Activated naive CD4-positive, alpha-beta T cell treated with anti-CD3 and anti-CD28 coated beads for 36 hours (primary cell): Measurements from ENCODE around the gene MITF. TPM values are rescaled to one million over a fixed set of nuclear protein-coding genes. Genes with fewer than 3 reads are reported as not detected.

Experiments used
- CTCF ChIA-PET: fragments of 350-600 bp; sonication (Branson Sonifier 250); formaldehyde crosslinking; loops from one replicate; lab custom pipeline; 2021; ENCODE audit warnings: antibody characterized with exemption; lab: Charles Lee
- DNase-seq: peaks from one replicate; pipeline ENCODE4 v3.0.0-alpha.2; 2020
- H3K27ac Mint-ChIP-seq: one replicate; pipeline ENCODE4 v1.8.0; 2021; ENCODE audit warnings: mild to moderate bottlenecking, mixed read lengths
- H3K27me3 Mint-ChIP-seq: one replicate; pipeline ENCODE4 v1.8.0; 2021; ENCODE audit warnings: low read depth, mixed read lengths
- H3K36me3 Mint-ChIP-seq: one replicate; pipeline ENCODE4 v1.8.0; 2021; ENCODE audit warnings: low read depth, mixed read lengths
- H3K4me1 Mint-ChIP-seq: one replicate; pipeline ENCODE4 v1.8.0; 2021; ENCODE audit warnings: low read depth, mixed read lengths
- H3K4me3 Mint-ChIP-seq: one replicate; pipeline ENCODE4 v1.8.0; 2021; ENCODE audit warnings: mild to moderate bottlenecking, moderate library complexity, mixed read lengths
- H3K9me3 Mint-ChIP-seq: one replicate; pipeline ENCODE4 v1.8.0; 2021; ENCODE audit warnings: mixed read lengths
- intact Hi-C: fragments of 100-400 bp; cut with micrococcal nuclease; formaldehyde crosslinking; loops from one replicate; pipeline ENCODE4 v1.15.1; 2023
- total RNA-seq, 2 experiments: library from RNA; stranded (reverse); gene quantifications; one replicate each; pipeline ENCODE4 v1.2.3, GENCODE V29; 2021

Gene MITF
- total RNA-seq, 2 experiments from 2014 or later, result not detected

DNA sequence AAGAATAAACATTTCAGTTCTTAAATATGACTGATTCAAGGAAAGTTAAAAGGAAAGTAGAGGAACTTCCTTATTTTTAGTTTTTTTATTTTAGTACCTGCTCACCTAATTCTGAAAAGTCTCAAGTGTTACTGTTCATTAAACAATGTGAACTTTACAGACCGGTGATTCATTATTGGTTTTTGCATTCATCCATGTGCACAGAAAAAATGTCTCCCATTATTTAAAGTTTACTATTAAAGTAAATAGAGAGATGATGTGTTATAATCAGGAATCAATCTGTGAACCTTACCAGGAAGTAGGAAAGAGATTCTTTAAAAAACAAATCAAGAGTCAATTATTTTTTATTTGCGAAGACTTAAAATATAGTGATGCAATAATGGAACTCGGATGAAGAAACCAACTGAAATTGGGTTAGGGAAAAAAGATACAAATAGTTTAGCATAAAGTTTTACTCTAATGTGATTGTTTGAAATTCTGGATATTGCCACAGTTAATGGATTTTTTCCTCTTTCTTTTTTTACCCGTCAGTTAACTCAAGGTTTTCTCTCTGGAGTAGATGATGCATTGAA, 140.9 kb downstream of the MITF start:
- Mint-ChIP-seq H3K27ac (no peak overlapping the region), H3K36me3 (no peaks in the 10 kb centered on the region), H3K4me3 (no peak overlapping the region), H3K4me1 (no peaks in the 10 kb centered on the region), H3K9me3 (no peaks in the 10 kb centered on the region), H3K27me3 (peaks cover 2% of the 10 kb centered on the region)
- intact Hi-C loops, result no loop called here
- CTCF ChIA-PET, result no interaction called here
- DNase-seq, result no peak

DNA sequence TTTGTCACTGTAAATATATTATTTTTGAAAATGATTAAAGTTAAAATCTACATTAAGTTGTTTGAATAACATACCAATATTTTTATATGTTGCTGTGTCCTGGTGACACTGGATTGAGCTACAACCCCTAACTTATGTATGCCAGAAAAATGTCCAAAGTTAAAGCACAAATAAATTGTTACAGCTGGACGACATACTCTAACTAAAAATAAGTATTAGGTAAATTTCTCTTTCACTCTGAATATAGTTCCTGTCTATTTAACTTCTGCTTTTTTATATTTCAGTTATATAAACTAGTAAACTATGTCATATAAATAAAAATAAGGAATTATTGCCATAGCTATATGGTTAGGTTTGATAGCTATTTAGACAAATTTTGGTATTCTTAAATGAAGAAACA, 141.8 kb downstream of the MITF start:
- intact Hi-C loops, result no loop called here
- Mint-ChIP-seq H3K4me3 (no peak overlapping the region), H3K9me3 (no peaks in the 10 kb centered on the region), H3K36me3 (no peaks in the 10 kb centered on the region), H3K4me1 (no peaks in the 10 kb centered on the region), H3K27ac (no peak overlapping the region), H3K27me3 (peaks cover 4% of the 10 kb centered on the region)
- DNase-seq, result no peak
- CTCF ChIA-PET, result no interaction called here

DNA sequence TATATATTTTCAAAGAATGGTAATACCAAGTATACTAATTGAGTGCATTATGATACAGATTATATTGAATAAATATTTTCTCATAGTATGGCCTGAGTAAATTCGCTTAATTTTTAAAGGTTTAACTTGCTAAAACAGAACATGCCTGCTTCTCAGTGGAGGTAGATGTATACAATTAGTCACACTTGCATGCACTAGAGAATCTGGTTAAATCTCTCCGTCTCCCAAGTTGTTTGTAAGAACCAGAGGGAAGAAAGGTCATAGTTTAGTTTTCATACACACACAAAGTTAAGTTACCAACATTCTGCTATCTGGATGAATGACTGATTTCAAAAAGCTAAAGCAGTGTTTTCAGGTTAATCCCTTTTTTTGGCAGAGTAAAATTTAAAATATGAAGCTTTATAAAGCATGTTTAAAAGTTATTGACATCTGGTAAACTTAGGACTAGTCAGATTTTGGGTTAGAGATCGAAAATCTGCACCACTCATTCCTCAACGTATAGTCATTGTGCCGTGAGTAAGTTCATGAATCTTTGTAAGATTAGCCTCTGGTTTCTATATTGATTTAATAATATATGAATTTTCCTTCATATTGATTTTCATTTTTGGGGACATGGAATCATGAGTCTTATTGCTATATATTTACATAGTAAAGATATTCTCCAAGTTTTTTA, 142.6 kb downstream of the MITF start:
- H3K36me3 Mint-ChIP-seq, result no peaks in the 10 kb centered on the region
- intact Hi-C loops, result no loop called here

DNA sequence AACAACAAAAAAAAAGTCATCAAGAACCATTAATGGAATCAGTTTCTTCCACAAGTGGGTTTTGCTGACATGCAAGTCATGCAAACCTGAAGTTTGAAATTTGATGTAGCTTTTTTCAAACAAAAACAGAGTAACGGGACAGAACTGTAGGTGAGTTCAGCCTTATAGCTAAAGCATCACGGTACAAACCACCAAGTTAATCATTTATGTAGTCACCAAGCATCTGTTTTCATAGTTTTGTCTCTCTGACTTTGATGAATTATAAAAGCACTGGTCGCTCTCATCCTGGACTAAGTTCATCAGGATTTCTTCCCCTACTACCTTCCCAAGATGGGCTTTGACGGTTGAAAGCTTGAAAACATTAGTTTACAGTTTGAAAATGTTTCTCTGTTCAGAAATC, 143.3 kb downstream of the MITF start:
- H3K4me1 Mint-ChIP-seq, result no peaks in the 10 kb centered on the region
- no peaks in the 10 kb centered on the region for H3K36me3 Mint-ChIP-seq
- intact Hi-C loops, result no loop called here
- DNase-seq, result no peak
- H3K9me3 Mint-ChIP-seq, result no peaks in the 10 kb centered on the region
- CTCF ChIA-PET, result no interaction called here
- no peak overlapping the region for H3K27ac Mint-ChIP-seq
- no peak overlapping the region for H3K4me3 Mint-ChIP-seq
- peaks cover 4% of the 10 kb centered on the region for H3K27me3 Mint-ChIP-seq

More for the DNA sequence above, 142.6 kb downstream of the MITF start:
- H3K9me3 Mint-ChIP-seq, result no peaks in the 10 kb centered on the region
- H3K4me3 Mint-ChIP-seq, result no peak overlapping the region
- H3K27ac Mint-ChIP-seq, result no peak overlapping the region
- CTCF ChIA-PET, result no interaction called here
- H3K4me1 Mint-ChIP-seq, result no peaks in the 10 kb centered on the region
- no peak for DNase-seq
- peaks cover 4% of the 10 kb centered on the region for H3K27me3 Mint-ChIP-seq

DNA sequence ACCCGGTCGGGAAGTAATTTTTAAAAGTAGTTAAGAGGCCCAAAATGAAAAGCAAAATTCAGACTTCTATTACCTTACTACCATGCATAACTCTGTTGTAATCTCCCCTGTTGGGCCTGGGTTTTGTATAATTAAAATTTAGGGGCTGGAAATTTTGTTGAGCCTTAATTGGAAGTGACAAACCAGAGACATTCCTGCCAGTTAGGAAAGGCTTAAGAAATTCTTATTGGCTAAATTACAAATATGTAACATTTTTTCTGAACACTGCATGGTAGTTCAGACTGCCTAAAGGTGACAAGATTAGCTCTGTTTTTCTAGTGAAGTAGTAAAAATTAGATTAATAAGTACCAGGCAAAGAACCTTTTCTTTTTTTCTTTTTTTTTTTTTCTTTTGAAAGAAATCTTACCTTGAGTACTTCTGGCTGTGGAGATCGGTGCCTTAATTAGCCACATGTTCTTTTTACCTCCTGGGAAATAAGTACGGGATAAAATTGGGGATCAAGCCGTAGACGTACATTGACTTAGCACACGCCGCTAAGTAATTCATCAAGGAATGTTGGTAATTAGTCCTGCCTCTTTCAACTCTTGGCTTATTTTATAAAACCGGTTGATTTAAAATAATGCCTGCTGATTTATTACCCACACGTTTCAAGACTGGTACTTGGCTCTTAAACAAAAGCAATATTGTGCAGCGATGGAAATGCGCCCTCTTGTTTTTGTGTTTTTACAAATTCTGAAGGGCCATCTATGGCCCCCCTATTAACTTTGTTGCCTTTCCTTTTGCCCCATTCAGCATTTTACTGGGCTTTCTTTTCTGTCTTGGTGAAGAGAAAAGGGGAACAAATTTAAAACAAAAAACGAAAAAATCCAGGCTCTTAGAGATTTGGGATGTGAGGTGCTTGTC, 149.0 kb downstream of the MITF start:
- H3K27ac Mint-ChIP-seq, result no peak overlapping the region
- CTCF ChIA-PET, result no interaction called here
- H3K4me1 Mint-ChIP-seq, result peaks cover 5% of the 10 kb centered on the region
- H3K9me3 Mint-ChIP-seq, result no peaks in the 10 kb centered on the region
- H3K36me3 Mint-ChIP-seq, result no peaks in the 10 kb centered on the region
- DNase-seq, result no peak
- H3K4me3 Mint-ChIP-seq, result no peak overlapping the region
- intact Hi-C loops, result no loop called here
- H3K27me3 Mint-ChIP-seq, result peaks cover 2% of the 10 kb centered on the region

DNA sequence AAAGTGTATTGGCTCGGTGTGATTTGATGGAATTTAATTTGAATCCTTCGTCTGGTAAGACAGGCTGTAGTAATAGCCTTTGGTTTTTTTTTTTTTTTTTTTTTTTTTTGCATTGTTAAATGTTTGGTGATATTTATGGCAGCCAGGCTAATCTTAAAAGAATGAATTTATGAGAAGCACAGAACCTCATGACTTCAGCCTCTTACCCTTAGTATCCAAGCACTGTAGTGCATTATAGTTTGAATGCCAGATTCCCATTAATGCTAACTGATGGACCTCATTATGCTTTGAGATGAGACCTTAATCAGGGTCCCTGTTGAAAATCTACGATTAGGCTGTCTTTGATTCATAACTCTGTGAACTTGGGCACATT, 149.7 kb downstream of the MITF start:
- CTCF ChIA-PET, result no interaction called here
- H3K27ac Mint-ChIP-seq, result no peak overlapping the region
- no peaks in the 10 kb centered on the region for H3K9me3 Mint-ChIP-seq
- no peak overlapping the region for H3K4me3 Mint-ChIP-seq
- no peak for DNase-seq
- intact Hi-C loops, result no loop called here
- H3K36me3 Mint-ChIP-seq, result no peaks in the 10 kb centered on the region
- peaks cover 5% of the 10 kb centered on the region for H3K4me1 Mint-ChIP-seq
- H3K27me3 Mint-ChIP-seq, result peaks cover 2% of the 10 kb centered on the region

DNA sequence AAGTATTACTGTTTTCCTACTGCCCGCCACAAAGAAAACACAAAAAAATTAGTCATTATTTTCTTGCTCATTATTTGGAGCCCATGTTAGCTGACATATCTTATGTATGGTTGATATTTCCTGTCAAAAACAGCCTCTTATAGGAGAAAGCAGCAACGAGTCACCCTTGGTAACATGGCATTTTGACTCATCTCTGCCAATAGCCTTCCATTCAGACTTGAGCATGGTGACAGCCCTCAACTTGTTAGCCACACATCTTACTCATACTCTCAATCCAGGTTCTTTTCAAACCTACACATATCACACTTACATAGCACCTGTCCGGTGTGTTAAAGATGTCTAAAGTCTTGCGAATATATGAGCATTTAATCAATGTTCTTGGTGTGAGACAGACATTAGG, 150.8 kb downstream of the MITF start:
- H3K27me3 Mint-ChIP-seq, result peaks cover 4% of the 10 kb centered on the region
- peaks cover 5% of the 10 kb centered on the region for H3K4me1 Mint-ChIP-seq
- peak; percentile 26 for DNase-seq
- no peaks in the 10 kb centered on the region for H3K36me3 Mint-ChIP-seq
- H3K9me3 Mint-ChIP-seq, result no peaks in the 10 kb centered on the region
- intact Hi-C loops, result no loop called here
- H3K27ac Mint-ChIP-seq, result no peak overlapping the region
- CTCF ChIA-PET, result no interaction called here
- no peak overlapping the region for H3K4me3 Mint-ChIP-seq

DNA sequence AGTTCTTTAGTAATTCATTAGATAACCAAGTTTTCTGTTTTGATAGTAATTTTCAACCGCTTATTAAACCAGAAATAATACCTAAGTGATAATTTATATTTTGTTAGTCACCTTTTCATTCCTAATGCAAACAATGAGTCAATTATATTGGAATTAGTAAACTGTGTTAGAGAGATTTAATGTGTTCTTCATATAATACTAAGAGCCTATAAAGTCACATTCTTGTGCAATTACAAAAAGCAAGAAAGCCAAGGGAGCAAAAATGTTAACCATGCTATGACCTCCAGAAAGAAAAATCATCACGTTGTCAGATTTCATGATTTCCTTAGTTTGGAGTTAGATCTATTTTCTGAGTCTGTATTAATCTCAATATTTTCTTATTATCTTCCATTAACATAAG, 151.4 kb downstream of the MITF start:
- Mint-ChIP-seq H3K27me3 (peaks cover 4% of the 10 kb centered on the region), H3K4me3 (no peak overlapping the region), H3K36me3 (no peaks in the 10 kb centered on the region), H3K9me3 (no peaks in the 10 kb centered on the region), H3K4me1 (peaks cover 5% of the 10 kb centered on the region), H3K27ac (no peak overlapping the region)
- DNase-seq, result no peak
- intact Hi-C loops, result no loop called here
- CTCF ChIA-PET, result no interaction called here

DNA sequence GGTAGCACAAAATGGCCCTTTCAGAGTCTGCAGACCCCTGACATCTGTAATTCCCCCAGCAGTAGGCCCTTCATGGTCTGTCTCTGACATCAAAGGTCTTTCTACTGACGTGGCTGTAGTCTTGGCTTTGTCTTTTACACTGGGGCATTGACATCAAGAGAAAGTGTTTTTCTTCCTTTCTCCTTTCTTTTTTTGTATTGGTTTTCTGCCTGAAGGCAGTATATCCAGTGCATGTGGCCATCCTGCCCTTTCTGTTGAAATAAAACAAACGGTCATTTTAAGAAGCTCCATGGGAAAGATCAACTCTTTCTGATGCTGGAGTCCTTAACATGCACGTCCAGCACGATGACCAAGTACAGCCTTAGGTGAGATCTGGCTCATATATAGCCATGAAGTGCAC, 153.4 kb downstream of the MITF start:
- Mint-ChIP-seq H3K4me1 (peaks cover 5% of the 10 kb centered on the region), H3K27me3 (peaks cover 2% of the 10 kb centered on the region), H3K27ac (no peak overlapping the region), H3K4me3 (no peak overlapping the region), H3K36me3 (no peaks in the 10 kb centered on the region), H3K9me3 (no peaks in the 10 kb centered on the region)
- intact Hi-C loops, result no loop called here
- CTCF ChIA-PET, result no interaction called here
- no peak for DNase-seq

DNA sequence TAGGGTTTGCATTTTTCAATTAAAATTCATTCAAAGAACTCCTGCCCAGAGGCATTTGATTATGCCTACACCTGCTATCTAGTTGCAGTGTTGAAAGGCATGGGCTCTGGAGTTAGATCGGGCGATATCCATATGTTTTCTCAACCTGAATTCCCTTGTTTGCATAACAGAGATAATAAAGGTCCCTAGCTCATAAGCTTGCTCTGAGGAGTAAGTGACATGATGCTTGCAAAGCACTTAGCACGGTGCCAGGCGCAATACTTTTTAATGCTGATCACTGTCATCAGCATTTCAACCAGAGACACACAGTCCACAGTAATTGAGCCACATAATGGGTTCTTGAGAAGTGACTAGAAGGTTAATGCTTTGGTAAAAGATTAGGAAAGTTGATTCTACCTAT, 154.0 kb downstream of the MITF start:
- intact Hi-C loops, result no loop called here
- no peaks in the 10 kb centered on the region for H3K36me3 Mint-ChIP-seq
- CTCF ChIA-PET, result no interaction called here
- peaks cover 2% of the 10 kb centered on the region for H3K27me3 Mint-ChIP-seq
- H3K27ac Mint-ChIP-seq, result no peak overlapping the region
- no peak for DNase-seq
- no peaks in the 10 kb centered on the region for H3K9me3 Mint-ChIP-seq
- H3K4me3 Mint-ChIP-seq, result no peak overlapping the region
- H3K4me1 Mint-ChIP-seq, result peaks cover 5% of the 10 kb centered on the region

DNA sequence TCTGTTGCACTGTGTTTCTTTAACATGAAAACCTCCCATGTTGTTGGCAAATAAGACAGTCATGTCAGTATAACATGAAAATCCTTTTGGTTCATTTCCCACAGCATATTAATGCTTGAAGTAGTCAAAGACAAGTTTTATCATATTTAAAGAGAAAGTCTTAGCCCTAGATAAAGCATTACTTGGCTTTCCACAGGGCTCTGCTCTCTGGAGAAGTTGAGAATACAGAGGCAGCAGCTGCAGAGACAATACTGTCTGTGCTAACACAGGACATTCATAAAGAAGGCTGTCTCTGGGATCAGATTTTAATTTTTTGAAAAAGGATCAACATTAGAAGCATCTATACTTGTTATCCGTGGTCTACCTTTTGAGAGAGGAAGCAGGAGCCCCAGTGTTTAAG, 156.8 kb downstream of the MITF start:
- CTCF ChIA-PET, result no interaction called here
- no peaks in the 10 kb centered on the region for H3K4me1 Mint-ChIP-seq
- intact Hi-C loops, result no loop called here
- no peak overlapping the region for H3K4me3 Mint-ChIP-seq
- H3K27ac Mint-ChIP-seq, result no peak overlapping the region
- H3K9me3 Mint-ChIP-seq, result no peaks in the 10 kb centered on the region
- H3K27me3 Mint-ChIP-seq, result peaks cover 2% of the 10 kb centered on the region
- no peak for DNase-seq
- H3K36me3 Mint-ChIP-seq, result no peaks in the 10 kb centered on the region

DNA sequence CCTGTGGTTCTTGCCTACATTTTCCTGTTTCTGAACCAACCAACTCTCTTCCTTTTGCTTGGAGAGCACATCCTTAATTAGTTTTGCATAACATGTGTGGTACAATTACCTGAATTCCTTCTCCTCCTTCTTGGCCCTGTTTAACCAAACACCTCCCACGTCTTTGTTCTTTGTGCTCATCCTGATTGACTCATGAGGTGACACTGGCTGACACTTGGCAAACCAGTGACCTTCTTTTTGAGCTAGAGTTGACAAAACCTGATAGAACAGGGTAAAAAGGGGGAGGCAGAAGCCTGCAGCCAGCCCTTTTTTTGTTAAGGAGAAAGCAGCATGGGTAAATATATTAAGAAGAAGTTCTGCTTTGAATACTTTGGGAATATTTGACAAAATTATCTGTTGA, 161.1 kb downstream of the MITF start:
- Mint-ChIP-seq H3K27ac (no peak overlapping the region), H3K36me3 (no peaks in the 10 kb centered on the region), H3K4me1 (no peaks in the 10 kb centered on the region), H3K4me3 (no peak overlapping the region), H3K27me3 (no peaks in the 10 kb centered on the region), H3K9me3 (no peaks in the 10 kb centered on the region)
- no peak for DNase-seq
- CTCF ChIA-PET, result no interaction called here
- intact Hi-C loops, result no loop called here

DNA sequence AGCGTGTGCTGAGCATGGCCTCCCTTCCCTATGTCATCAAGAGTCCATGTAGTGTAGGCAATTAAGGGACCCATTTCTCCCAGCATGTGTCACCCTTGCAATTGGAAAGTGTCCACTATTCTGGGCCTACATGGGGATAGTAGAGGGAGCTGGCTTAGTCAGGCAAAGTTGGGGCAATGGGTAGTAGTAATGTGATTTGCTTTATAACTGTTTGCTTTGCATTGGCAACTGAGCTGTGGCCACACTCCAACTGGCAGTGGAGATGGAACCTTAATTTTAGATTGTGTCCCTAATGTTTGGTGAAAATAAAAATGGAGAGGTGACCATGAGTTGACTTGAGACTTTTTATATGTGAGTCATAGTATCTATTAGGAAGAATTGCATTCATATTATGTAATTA, 162.5 kb downstream of the MITF start:
- CTCF ChIA-PET, result no interaction called here
- DNase-seq, result no peak
- intact Hi-C loops, result no loop called here
- Mint-ChIP-seq H3K9me3 (no peaks in the 10 kb centered on the region), H3K27me3 (peaks cover 3% of the 10 kb centered on the region), H3K4me3 (no peak overlapping the region), H3K36me3 (no peaks in the 10 kb centered on the region), H3K4me1 (no peaks in the 10 kb centered on the region), H3K27ac (no peak overlapping the region)
